CD8-positive, alpha-beta memory T cell (primary cell): ENCODE results near the gene KMT2E. TPM values are rescaled to one million over a fixed set of nuclear protein-coding genes. Genes with fewer than 3 reads are reported as not detected.

Experiments
- CTCF ChIA-PET: fragments of 350-600 bp; sonication (Branson Sonifier 250); formaldehyde crosslinking; loops from one replicate; lab custom pipeline; 2021; ENCODE audit warnings: antibody characterized with exemption; lab: Charles Lee
- POLR2A ChIA-PET: fragments of 350-600 bp; sonication (Branson Sonifier 250); formaldehyde crosslinking; loops from one replicate; lab custom pipeline; 2021; ENCODE audit warnings: antibody characterized with exemption; lab: Charles Lee
- DNase-seq, 5 donors: peaks; one replicate each; pipeline versions ENCODE4 v3.0.0 to v3.0.0-alpha.2; 2020 to 2022; ENCODE audit warnings: mixed read lengths in 1 of 5
- H3K27ac ChIP-seq: one replicate; pipeline ENCODE4 v1.7.0; 2013; ENCODE audit warnings: low read depth, mild to moderate bottlenecking, low read length, moderate library complexity
- H3K27me3 ChIP-seq: 2 replicates; pipeline ENCODE4 v1.7.0; 2013; ENCODE audit warnings: low read length, mild to moderate bottlenecking; ENCODE audit not compliant: insufficient read depth, poor library complexity, severe bottlenecking
- H3K36me3 ChIP-seq: 2 replicates; pipeline ENCODE4 v1.7.0; 2013; ENCODE audit warnings: mild to moderate bottlenecking, low read length, moderate library complexity; ENCODE audit not compliant: insufficient read depth
- H3K4me1 ChIP-seq: 2 replicates; pipeline ENCODE4 v1.7.0; 2013; ENCODE audit warnings: mild to moderate bottlenecking, low read length, moderate library complexity; ENCODE audit not compliant: insufficient read depth
- H3K4me3 ChIP-seq: 2 replicates; pipeline ENCODE4 v1.7.0; 2013; ENCODE audit warnings: mild to moderate bottlenecking, low read length
- H3K9me3 ChIP-seq: 2 replicates; pipeline ENCODE4 v1.7.0; 2013; ENCODE audit warnings: mild to moderate bottlenecking, low read length
- H3K27ac Mint-ChIP-seq, 8 donors: one replicate each; pipeline ENCODE4 v1.8.0; 2020 to 2021; ENCODE audit warnings: mixed read lengths in 8 of 8, mild to moderate bottlenecking in 6 of 8, inconsistent platforms in 3 of 8, moderate library complexity in 3 of 8
- H3K27me3 Mint-ChIP-seq, 2 donors: one replicate each; pipeline ENCODE4 v1.8.0; 2020 to 2021; ENCODE audit warnings: mixed read lengths in 2 of 2, mild to moderate bottlenecking in 1 of 2, moderate library complexity in 1 of 2
- H3K36me3 Mint-ChIP-seq, 3 donors: one replicate each; pipeline ENCODE4 v1.8.0; 2020 to 2021; ENCODE audit warnings: mixed read lengths in 3 of 3, inconsistent platforms in 1 of 3, mild to moderate bottlenecking in 1 of 3
- H3K4me1 Mint-ChIP-seq, 3 donors: one replicate each; pipeline ENCODE4 v1.8.0; 2020 to 2021; ENCODE audit warnings: mixed read lengths in 3 of 3, inconsistent platforms in 1 of 3, mild to moderate bottlenecking in 1 of 3
- H3K4me3 Mint-ChIP-seq, 7 donors: one replicate each; pipeline ENCODE4 v1.8.0; 2020 to 2021; ENCODE audit warnings: mixed read lengths in 7 of 7, mild to moderate bottlenecking in 6 of 7, moderate library complexity in 4 of 7, inconsistent platforms in 2 of 7
- H3K9me3 Mint-ChIP-seq, 5 donors: one replicate each; pipeline ENCODE4 v1.8.0; 2020 to 2022; ENCODE audit warnings: mixed read lengths in 5 of 5, mild to moderate bottlenecking in 3 of 5, moderate library complexity in 2 of 5, inconsistent platforms in 1 of 5
- polyA plus RNA-seq: library from polyadenylated mRNA; unstranded; fragments of 300-500 nt; fragmentation: Illumina TruSeq; gene quantifications from one replicate; pipeline ENCODE4 v1.2.3, GENCODE V29; 2021
- total RNA-seq, 2 experiments: library from RNA; stranded (reverse); gene quantifications; one replicate each; pipeline ENCODE4 v1.2.3, GENCODE V29; 2021

The KMT2E gene
- total and polyA plus RNA-seq, 3 experiments from 2014 or later: 81.0 to 237 (median 87.5) TPM

GRCh38 chr7:105125745-105126144, 111.7 kb downstream of the KMT2E start:
- Histone ChIP-seq H3K4me1 (no peaks in the 10 kb centered on the region), H3K27ac (no peak overlapping the region), H3K36me3 (peaks cover 6% of the 10 kb centered on the region), H3K4me3 (no peak overlapping the region), H3K9me3 (no peaks in the 10 kb centered on the region), H3K27me3 (no peaks in the 10 kb centered on the region)
- Mint-ChIP-seq H3K36me3 (peaks cover 3 to 73% (median 17%) of the 10 kb centered on the region in 3 donors), H3K9me3 (no peaks in the 10 kb centered on the region), H3K27me3 (no peaks in the 10 kb centered on the region), H3K27ac (peak overlapping the region in 1 of 8 donors; percentile 50), H3K4me1 (peaks cover 9 to 28% (median 15%) of the 10 kb centered on the region in 3 donors), H3K4me3 (no peak overlapping the region)
- ChIA-PET CTCF (no interaction called here), POLR2A (no interaction called here)
- no peak for DNase-seq

DNA sequence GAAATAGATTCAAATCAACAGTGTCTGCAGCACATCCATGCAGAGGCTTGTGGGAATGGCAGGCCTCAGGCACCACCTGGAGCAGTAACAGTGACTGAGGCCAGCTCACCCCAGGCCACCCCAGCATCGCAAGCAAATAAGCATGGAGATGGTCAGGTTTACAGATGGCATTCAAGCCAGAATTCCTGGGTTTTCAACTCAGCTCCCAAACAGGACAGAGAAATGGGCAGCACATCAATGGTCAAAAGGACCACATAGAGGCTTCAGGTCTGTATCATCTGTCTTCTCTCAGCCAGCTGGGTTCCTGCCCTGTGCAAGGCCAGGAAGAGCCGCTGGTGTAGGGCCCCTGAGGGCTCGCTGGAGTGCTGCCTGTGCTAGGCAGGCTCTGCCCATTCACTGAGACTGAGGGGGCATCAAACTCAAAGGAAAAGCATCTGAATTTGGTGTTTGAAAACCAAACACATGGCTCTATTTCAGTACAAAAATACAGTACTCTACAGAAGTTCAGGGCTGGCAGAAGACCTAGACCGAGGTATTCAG, 112.5 kb downstream of the KMT2E start:
- no peak overlapping the region for H3K27ac ChIP-seq
- no peaks in the 10 kb centered on the region for H3K27me3 ChIP-seq
- DNase-seq: no peak
- Mint-ChIP-seq H3K27ac (peak overlapping the region in 3 of 8 donors; percentile 7 to 86 (median 29)), H3K9me3 (no peaks in the 10 kb centered on the region), H3K4me3 (no peak overlapping the region), H3K36me3 (peaks cover 3 to 74% (median 18%) of the 10 kb centered on the region in 3 donors), H3K4me1 (peaks cover 14 to 30% (median 20%) of the 10 kb centered on the region in 3 donors), H3K27me3 (no peaks in the 10 kb centered on the region)
- POLR2A ChIA-PET: no interaction called here
- H3K4me1 ChIP-seq: no peaks in the 10 kb centered on the region
- CTCF ChIA-PET: no interaction called here
- no peaks in the 10 kb centered on the region for H3K9me3 ChIP-seq
- no peak overlapping the region for H3K4me3 ChIP-seq
- H3K36me3 ChIP-seq: peaks cover 6% of the 10 kb centered on the region

GRCh38 chr7:105127179-105127578, 113.2 kb downstream of the KMT2E start:
- Histone ChIP-seq H3K4me3 (no peak overlapping the region), H3K9me3 (no peaks in the 10 kb centered on the region), H3K27ac (no peak overlapping the region), H3K4me1 (no peaks in the 10 kb centered on the region), H3K36me3 (peaks cover 10% of the 10 kb centered on the region), H3K27me3 (no peaks in the 10 kb centered on the region)
- peaks cover 3 to 78% (median 18%) of the 10 kb centered on the region in 3 donors for H3K36me3 Mint-ChIP-seq
- H3K4me3 Mint-ChIP-seq: no peak overlapping the region
- DNase-seq: no peak
- POLR2A ChIA-PET: no interaction called here
- H3K4me1 Mint-ChIP-seq: peaks cover 17 to 29% (median 21%) of the 10 kb centered on the region in 3 donors
- H3K27me3 Mint-ChIP-seq: no peaks in the 10 kb centered on the region
- H3K9me3 Mint-ChIP-seq: no peaks in the 10 kb centered on the region
- peak overlapping the region in 1 of 8 donors; percentile 7 for H3K27ac Mint-ChIP-seq
- CTCF ChIA-PET: interaction anchor here (0.6 kb wide), 1 partner anchor 223 kb away, joined by 3 read pairs; no protein-coding TSS in a partner anchor

GRCh38 chr7:105130048-105130447, 116.0 kb downstream of the KMT2E start:
- no peak overlapping the region for H3K4me3 ChIP-seq
- H3K27me3 ChIP-seq: no peaks in the 10 kb centered on the region
- H3K36me3 Mint-ChIP-seq: peaks cover 3 to 83% (median 12%) of the 10 kb centered on the region in 3 donors
- peaks cover 12% of the 10 kb centered on the region for H3K36me3 ChIP-seq
- no peaks in the 10 kb centered on the region for H3K4me1 ChIP-seq
- DNase-seq: no peak
- H3K27ac Mint-ChIP-seq: peak overlapping the region in 3 of 8 donors; percentile 6 to 51 (median 48)
- ChIA-PET CTCF (interaction anchor here (0.8 to 0.9 kb wide), 2 partner anchors 11 to 14 kb away, joined by 3 to 5 read pairs; no protein-coding TSS in a partner anchor), POLR2A (no interaction called here)
- H3K27ac ChIP-seq: no peak overlapping the region
- no peaks in the 10 kb centered on the region for H3K9me3 Mint-ChIP-seq
- no peak overlapping the region for H3K4me3 Mint-ChIP-seq
- no peaks in the 10 kb centered on the region for H3K27me3 Mint-ChIP-seq
- peaks cover 25 to 35% (median 27%) of the 10 kb centered on the region in 3 donors for H3K4me1 Mint-ChIP-seq
- no peaks in the 10 kb centered on the region for H3K9me3 ChIP-seq

- Mint-ChIP-seq H3K27me3 (no peaks in the 10 kb centered on the region), H3K4me3 (no peak overlapping the region), H3K9me3 (no peaks in the 10 kb centered on the region), H3K36me3 (peaks cover 0 to 83% (median 8%) of the 10 kb centered on the region in 3 donors), H3K4me1 (peaks cover 25 to 36% (median 29%) of the 10 kb centered on the region in 3 donors), H3K27ac (peak overlapping the region in 1 of 8 donors; percentile 28)
- no peak for DNase-seq
- H3K36me3 ChIP-seq: peaks cover 12% of the 10 kb centered on the region
- H3K9me3 ChIP-seq: no peaks in the 10 kb centered on the region
- H3K27ac ChIP-seq: no peak overlapping the region
- H3K4me3 ChIP-seq: no peak overlapping the region
- ChIA-PET CTCF (interaction anchor here (0.8 to 0.9 kb wide), 2 partner anchors 11 to 13 kb away, joined by 3 to 5 read pairs; no protein-coding TSS in a partner anchor), POLR2A (no interaction called here)
- H3K4me1 ChIP-seq: no peaks in the 10 kb centered on the region
- H3K27me3 ChIP-seq: no peaks in the 10 kb centered on the region
Observed at GRCh38 chr7:105130580-105130979, 116.6 kb downstream of the KMT2E start.

DNA sequence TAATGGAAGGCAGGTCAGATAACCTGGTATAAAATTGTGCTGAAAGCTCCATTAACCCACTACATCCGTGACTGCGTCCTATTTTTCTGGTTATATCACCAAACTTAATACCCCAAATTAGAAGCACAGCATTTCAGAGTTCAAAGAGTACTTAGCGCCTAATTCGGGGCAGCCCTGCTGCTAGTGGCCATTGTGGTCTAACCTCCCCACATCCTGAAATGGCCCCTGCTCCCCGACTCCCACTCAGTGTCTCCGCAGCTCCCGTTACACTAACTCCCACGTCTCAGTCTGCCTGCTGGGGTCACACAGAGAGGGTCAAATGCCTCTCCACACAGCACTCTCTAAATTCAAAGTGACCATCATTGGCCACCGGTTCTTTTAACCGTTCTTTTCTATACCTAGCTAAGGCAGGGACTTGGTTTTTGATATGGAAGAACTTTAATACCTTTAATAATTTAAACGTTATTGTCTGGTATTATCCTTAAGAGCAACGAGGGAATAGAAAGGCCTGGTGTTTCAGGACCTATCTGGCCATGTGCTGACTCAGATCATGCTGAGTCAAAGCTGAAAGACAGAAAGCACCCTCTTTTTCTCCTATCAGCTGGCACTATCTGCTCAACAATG, 117.1 kb downstream of the KMT2E start:
- Mint-ChIP-seq H3K4me3 (peak overlapping the region in 1 of 7 donors; percentile 6), H3K36me3 (peaks cover 0 to 81% (median 7%) of the 10 kb centered on the region in 3 donors), H3K9me3 (no peaks in the 10 kb centered on the region), H3K27me3 (no peaks in the 10 kb centered on the region), H3K27ac (peak overlapping the region in 5 of 8 donors; percentile 8 to 74 (median 28)), H3K4me1 (peaks cover 25 to 39% (median 29%) of the 10 kb centered on the region in 3 donors)
- POLR2A ChIA-PET: no interaction called here
- Histone ChIP-seq H3K4me1 (no peaks in the 10 kb centered on the region), H3K9me3 (no peaks in the 10 kb centered on the region), H3K4me3 (no peak overlapping the region), H3K36me3 (peaks cover 6% of the 10 kb centered on the region), H3K27me3 (no peaks in the 10 kb centered on the region), H3K27ac (no peak overlapping the region)
- CTCF ChIA-PET: no interaction called here
- no peak for DNase-seq

- Histone ChIP-seq H3K4me3 (no peak overlapping the region), H3K27me3 (no peaks in the 10 kb centered on the region), H3K4me1 (no peaks in the 10 kb centered on the region), H3K36me3 (peaks cover 5% of the 10 kb centered on the region), H3K27ac (no peak overlapping the region), H3K9me3 (no peaks in the 10 kb centered on the region)
- Mint-ChIP-seq H3K27ac (peak overlapping the region in 4 of 8 donors; percentile 3 to 51 (median 16)), H3K36me3 (peaks cover 4 to 80% (median 8%) of the 10 kb centered on the region in 3 donors), H3K4me3 (peak overlapping the region in 1 of 7 donors; percentile 72), H3K9me3 (no peaks in the 10 kb centered on the region), H3K27me3 (no peaks in the 10 kb centered on the region), H3K4me1 (peaks cover 25 to 43% (median 33%) of the 10 kb centered on the region in 3 donors)
- ChIA-PET POLR2A (no interaction called here), CTCF (no interaction called here)
- DNase-seq: no peak
Observed at GRCh38 chr7:105131890-105132289, 117.9 kb downstream of the KMT2E start.

DNA sequence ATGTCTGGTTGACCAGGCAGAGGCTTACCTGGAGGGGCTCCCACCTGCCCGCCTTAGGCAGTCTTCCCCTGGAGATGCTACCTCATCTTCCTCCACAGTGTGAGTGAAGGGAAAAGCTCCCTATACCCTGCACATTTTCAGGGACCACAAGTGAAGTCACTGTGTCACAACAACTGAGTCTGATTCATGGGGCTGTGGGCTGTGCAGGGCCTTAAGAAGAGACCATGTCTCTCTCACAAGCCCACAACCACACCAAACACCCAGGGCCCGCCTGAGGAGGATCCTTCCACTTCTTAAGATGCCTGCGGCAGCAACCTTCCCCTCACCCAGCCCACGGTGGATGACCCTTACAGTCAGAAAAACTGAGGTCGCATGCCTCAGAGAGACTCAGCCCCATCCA, 118.3 kb downstream of the KMT2E start:
- Mint-ChIP-seq H3K36me3 (peaks cover 6 to 80% (median 7%) of the 10 kb centered on the region in 3 donors), H3K27ac (no peak overlapping the region), H3K27me3 (no peaks in the 10 kb centered on the region), H3K9me3 (no peaks in the 10 kb centered on the region), H3K4me3 (no peak overlapping the region), H3K4me1 (peaks cover 25 to 45% (median 35%) of the 10 kb centered on the region in 3 donors)
- H3K27me3 ChIP-seq: no peaks in the 10 kb centered on the region
- no peak for DNase-seq
- H3K27ac ChIP-seq: no peak overlapping the region
- CTCF ChIA-PET: no interaction called here
- POLR2A ChIA-PET: no interaction called here
- no peaks in the 10 kb centered on the region for H3K4me1 ChIP-seq
- no peak overlapping the region for H3K4me3 ChIP-seq
- no peaks in the 10 kb centered on the region for H3K9me3 ChIP-seq
- peaks cover 5% of the 10 kb centered on the region for H3K36me3 ChIP-seq
